ENCODE results near the gene CDH22.
A peak's percentile ranks its signal among the peaks of the same experiment; 100 is the strongest.

The CDH22 gene

DNA sequence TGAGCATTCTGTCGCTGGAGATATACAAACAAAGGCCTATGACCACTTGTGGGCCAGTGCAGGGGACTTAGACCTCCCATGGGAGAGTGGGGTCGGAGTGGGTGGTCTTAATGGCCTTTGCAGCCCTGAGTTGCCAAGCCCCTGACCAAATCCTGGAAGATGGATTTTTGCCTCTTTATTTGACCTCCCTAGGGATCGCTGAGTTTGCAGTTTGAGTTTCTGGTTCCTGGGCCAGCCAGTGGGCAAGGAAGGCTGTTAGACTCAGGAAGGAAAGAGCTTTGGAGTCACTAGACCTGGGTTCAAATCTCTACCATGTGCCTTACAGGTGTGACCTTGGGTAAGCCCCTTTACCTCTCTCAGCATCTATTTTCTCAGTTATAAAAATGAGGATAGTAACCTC, 96.0 kb downstream of the CDH22 start:
- no peak for DNase-seq

DNA sequence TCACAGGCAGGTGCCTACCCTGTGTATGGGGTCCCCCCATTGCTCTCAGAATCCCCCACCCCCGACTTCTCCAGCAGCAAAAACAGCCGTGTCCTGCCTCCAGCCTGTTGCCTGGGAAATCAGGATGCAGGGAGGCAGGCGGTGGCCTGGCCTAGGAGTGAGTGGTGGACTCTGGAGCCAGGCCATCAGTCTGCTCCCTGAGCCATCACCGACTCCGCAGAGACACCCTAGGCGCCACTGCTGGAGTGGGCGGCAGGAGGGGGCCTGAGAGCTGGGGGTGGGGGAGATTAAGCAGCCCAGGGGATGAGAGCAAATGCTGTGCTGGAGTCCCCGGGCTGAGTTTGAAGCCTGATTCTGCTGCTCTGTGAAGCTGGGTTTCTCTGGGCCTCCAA, 97.0 kb downstream of the CDH22 start:
- DNase-seq, result no peak

DNA sequence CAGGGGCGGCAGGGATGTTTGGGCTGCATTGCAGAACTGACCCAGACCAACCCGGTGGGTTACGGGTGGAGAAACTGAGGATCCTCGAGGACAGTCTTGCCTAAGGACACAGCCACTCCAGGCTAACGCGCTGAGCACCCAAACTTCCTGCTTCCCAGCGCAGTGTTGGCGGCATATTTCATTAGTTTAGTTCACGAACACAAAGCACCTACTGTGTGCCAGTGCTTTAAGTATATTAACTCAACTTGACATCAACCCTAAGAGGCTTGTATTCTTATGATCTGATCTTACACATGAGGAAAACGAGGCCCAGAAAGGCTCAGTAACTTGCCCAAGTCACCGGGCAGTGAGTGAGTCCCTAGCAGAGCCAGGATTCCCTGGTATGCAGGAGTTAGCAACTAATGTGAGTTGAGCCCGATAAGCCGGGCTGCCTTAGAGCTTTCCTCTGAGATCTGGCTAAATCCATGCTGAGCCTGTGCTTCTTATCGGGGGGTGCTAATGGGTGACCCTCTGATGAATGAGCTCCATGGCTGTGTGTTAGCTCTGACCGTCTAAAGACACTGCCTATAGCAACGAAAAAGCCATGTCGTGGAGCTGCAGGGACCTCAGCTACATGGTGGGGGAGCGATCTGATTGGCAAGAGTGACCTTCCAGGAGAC, 97.5 kb downstream of the CDH22 start:
- DNase-seq, result no peak

DNA sequence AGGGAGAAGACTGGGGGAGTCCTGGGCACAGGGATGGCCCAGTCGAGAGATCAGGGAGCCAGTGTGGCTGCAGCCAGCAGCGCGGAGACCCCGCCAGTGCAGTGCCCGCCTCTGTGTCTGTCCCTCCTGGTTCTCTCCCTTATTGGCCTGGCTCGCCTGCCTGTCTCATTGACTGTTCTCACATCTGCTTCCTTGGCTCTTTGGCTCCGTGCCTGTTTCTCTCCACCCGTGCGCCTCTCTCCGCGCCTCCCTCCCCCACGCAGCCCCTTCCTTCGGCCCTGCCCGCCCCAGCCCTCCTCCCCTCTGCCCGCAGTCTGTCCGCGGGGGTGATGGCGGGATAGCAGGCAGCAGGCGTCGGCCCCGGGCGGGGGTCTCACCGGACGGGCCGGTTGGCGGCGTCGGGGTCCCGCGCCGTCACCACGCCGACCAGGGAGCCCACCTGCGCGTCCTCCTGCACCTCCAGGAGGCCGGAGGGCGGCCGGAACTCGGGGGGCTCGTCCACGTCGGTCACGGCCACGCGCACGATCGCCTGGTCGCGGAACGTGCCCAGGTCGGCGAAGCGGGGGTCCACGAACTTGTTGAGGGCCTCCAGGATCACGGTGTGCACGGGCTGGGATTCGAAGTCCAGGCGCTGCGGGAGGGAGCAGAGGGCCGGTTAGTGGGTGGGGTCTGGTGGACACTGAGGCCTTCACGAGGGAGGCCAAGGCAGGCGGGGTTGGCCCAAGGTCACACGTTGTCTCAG, 98.2 kb downstream of the CDH22 start:
- no peak for DNase-seq

DNA sequence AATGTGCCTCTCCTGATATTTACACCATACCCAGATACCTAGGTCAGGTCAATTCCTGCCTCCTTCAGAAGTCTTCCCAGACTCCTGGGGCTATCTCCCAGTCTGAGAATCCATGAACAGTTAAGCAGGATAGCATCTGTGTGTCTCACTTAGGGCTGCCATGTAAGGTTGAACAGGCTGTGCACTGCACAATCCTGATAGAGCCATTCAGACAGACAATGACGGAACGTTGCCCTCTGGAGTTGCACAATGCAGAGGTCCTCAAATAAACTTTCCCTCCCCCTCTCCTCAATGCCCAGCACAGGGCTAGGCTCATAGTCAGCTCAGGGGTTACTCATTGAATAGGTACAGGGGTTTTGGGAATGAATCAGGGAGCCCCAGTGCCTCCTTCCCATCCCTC, 100.5 kb downstream of the CDH22 start:
- DNase-seq, result no peak

DNA sequence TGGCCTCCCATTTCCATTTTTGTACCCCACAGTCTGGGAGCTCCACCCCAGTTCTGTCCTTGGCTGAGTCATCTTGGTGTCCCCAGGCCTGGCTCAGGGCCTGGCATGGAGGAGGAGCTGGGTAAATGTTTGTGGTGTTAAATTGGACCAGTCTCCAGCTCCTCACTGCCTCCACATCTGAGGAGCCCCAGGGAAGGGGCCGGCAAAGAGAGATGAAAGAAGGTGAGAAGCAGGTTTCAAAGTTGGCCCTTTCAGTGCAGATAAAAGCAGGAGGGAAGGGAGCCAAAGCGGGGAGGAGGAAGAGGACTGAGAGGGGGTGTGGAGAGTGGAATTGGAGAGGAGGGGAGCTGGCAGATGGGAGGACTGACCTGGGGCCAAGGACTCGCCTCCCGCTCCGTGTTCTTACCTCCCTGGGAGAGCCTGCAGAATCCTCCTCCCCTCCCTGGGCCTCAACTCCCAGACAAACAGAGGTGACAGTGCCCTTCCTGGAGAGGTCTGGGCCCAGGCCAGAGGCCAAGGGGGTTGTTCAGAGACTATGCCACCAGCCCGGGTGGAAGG, 101.2 kb downstream of the CDH22 start:
- DNase-seq, result no peak

DNA sequence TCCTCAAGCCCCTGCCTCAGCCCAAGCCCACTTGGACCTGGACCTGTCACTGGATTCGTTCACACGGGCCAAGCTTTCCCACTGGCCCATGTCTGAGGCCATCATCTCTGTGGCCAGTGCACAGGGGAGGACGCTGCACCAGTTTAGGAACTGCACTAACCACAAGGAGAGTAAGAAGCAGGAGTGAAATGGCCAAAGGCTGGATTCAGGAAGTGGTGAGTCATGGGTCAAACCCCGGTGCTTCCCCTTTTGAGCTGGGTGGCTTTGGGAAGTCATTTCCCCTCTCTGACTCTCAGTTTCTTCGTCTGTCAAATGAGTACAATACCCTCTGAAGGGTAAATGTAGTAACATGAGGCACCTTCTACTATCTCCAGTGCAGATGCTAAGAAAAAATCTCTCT, 102.3 kb downstream of the CDH22 start:
- no peak for DNase-seq

DNA sequence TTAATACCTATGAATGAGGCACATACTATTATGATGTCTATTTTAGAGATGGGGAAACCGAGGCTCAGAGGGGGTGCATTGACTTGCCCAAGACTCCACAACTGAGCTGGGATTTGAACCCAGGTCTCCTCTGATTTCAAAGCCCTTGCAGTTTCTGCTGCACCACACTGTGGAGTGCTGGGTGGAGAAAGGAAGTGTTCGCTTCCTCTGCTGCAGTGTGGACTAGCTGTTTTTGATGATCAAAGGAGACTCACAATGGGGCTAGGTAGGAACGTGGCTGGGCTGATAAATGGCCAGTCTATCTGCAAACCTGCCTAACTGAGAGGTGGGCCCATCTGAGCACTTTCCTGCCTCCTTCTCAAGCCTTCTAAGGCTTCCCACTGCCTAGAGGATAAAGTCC, 102.9 kb downstream of the CDH22 start:
- DNase-seq, result no peak

DNA sequence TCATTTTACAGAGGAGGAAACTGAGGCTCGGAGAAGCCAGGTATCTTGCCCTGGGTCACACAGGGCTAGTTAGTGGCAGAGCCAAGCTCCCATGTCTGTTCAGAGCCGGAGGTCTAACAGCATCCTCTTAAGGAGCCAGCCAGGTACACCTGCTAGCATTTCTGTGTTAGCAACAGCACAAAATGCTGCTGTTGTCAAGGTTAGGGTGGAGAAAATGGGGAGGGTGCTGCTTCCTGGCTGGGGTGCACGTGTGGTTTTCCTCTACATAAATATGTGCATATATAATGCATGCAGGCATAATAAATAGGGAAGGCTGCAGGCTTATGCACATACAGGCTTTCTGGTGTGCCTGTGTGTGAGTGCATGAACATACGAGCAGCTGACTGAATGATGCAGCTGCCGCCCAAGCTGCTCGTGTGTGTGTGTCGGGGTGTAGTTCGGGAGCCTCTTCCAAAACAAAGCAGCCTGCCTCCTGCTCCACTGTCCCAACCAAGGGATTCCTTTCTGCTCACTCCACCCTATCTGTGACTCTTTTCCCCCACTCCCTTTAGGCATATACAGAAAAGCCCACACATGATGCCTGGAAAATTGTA, 103.6 kb downstream of the CDH22 start:
- DNase-seq, result peak; percentile 13

DNA sequence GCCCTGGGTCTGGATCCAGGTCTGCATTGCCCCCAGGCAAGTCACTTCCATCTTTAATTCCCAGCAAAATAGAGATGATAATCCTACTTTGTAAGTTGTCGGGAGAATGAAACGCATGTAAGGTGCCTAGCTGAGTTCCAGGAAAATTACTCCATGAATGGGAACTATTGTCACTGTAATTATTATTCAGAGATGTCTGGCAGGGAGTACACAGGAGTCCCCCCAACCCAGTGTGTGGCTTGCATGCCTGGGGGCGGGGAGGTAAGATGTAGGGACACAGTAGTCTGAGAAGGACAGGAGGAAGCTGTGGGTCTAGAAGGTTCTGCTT, 104.8 kb downstream of the CDH22 start:
- no peak for DNase-seq

DNA sequence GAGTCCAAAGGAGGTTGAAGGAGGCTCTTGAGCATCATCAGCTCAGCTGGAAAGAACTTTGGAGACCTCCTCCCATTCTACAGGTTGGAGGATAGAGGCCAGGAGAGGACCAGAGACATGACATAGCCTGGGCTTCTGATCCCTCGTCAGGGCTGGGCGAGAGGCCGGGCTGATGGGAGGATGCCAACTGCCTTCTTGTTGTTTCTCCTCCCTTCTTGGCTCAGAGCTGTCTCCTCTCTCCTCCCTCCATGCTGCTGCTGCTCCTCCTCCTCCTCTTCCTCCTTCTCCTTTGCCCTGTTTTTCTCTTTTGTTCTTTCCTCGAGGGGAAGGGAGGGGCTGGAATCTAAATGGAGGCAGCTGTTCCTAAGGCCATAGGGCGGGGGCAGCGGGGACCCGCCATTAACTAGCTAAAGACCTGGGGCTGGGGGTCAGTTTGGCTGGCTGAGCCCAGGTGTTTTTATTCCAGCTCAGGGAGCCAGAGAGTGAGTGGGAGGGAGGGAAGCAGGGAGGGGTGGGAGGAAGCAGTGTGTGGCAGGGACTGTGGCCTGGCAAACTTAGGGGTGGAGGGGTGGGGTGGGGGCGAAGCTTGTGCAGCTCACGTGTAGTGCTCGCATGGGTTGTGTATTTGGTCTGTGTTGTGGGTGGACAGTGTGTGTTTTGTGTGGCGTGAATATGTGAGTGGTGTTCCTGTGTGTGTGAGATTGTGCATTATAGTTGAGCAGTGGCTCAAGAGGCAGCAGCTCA, 105.4 kb downstream of the CDH22 start:
- no peak for DNase-seq

DNA sequence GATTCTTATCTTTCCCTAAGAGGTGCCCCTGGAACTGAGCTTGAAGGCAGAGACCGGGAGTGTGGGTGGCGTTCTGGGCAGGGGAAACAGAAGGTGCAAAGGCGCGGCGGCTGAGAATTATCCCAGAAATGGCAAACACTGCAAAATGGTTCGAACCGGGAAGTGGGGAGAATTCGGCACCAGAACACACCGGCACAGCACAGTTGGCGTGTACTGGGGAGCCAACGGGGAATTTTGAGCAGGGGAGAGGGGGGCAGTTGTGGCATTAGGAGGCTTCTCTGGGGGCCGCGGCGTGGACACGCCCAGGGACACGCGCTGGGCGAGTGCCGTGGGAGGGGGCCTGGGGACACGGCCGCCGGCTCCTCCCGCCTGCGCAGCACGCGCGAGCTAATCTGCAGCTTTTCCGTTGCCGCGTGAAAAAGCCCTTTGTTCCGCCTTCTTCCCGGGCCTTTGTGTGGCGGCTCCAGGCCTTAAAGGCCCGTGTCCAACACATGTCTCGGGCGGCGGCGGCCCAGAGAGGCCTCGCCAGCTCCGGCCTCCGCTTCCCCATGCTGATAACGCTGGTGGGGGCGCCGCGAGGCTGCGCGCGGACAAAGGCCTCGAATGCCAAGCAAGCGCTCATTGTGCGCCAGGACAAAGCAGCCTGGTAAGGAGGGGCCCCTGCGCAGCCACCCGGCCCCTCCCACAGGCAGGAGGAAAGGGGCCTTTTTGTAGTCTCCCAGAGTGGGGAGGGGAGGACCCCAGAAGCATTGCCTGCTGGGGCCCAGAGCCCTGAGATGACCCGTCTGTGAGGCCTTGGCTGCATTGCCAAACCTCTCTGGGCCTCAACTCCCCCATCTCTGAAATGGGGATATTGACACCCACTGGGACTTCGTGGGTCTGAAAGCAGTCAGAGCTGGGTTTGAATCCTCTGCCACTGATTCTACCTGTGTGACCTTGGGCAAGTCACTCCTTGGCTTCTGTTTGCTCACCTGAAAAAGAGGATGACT, 107.4 kb downstream of the CDH22 start:
- DNase-seq, result no peak

DNA sequence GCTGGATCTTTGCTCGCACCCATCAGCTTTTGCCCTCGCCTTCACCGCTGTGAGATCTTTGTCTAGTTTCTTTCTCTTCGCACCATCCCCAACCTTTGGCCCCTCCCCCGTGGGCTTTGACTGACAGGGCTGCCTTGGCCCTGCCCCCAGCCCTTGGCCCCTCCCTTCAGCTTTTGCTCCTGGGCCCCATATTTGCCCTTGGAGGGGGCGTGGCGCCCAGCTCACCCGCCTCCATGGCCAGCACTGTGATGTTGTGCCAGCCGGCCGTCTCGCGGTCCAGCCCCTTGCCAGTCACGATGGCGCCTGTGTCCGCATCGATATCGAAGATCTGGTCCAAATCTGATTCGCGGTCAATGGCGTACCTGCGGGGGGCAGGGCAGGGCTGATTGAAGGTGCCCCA, 109.1 kb downstream of the CDH22 start:
- DNase-seq, result no peak

DNA sequence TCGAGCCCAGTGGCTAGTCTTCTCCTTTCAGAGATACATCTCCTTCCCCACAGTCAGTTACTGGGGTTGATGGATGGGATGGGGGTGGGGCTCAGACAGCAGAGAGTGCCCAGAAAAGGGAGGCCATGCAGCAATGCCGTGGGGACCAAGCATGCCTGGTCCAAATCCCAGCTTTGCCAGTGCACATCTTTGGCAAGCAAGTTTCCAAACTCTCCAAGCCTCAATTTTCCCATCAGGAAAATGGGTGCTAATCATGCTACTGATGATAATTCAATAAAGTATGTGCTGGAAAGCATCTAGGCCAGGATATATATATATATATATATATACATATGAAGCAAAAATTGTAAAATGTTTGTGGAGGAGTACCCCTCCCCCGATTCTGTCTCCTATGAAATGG, 111.3 kb downstream of the CDH22 start:
- DNase-seq, result no peak

DNA sequence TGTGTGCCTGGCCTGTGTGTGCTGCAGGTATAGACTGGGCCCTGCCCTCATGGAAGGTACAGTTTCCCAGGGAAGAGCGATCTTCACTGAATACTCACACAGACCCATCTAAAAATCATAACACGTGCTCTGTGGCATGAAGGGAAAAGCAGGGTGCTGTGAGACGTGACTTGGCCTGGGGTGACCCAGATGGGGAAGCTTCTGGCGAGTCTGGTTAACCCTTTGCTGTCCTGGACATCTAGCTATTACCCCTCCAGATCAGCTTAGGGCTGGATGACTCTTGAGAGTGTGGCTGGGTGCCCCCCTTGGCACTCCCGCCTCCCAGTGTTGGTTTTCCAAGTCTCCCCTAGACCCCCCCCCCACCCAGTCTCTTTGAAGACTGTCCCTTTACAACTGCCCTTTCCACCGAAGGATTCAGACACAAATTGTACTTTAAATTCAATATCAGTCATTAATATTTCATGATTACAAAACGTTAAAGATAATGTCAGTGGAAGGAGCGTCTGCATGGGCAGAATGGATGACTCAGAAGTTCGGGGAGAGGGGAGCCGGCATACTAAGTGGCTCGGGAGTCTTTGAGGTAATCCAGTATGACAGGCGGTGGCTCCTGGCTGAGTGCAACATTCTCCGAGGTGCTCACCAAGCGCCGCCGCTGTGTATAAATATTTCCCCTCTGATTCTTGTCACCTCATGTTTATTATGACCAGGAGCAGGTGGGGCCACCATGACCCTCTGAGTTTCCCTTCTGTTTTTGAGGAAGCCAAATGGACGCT, 112.8 kb downstream of the CDH22 start:
- DNase-seq, result no peak

DNA sequence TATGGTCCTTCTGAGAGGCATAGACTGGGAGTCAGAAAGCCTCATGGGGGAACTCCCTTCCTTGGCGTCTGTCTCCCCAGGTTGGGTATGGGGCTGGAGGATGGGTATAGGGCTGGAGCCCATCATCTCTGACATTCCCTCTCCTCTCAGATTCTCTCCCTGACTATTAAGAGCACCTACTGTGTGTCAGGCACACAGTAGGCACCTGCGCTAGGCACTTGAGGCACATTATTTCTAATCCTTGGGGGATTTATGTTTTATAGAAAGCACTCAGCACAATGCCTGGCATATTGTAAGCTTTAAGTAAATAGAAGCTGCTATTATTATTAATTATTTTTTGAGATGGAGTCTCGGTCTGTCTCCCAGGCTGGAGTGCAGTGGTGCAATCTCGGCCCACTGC, 113.9 kb downstream of the CDH22 start:
- no peak for DNase-seq

DNA sequence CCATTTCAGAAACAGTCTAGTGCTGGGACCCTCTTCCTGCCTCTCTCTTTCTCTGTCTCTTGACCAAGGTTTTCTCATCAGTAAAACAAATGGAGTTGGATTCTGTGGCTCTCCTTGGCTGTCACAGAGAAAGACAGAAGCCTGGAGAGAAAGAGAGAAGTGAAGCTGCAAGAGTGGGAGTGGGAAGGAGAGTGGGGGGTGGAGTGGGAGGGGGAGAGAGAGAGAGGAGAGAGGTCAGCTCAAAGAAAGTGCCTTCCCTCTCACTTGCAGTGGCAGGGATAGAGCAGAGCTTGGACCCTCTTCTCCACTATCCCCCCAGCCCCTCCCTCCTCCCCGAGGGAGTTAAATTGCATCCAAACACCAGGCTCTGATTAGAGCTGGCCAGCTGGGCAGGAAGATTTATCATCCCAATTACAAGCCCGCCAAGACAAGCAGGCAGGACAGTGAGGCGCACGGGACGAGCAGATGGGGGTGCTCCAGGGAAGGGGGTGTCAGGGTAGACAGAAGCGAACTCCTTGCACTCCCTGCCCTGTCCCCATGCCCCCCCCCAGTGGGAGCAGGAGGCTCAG, 115.8 kb downstream of the CDH22 start:
- DNase-seq, result peak; percentile 46

DNA sequence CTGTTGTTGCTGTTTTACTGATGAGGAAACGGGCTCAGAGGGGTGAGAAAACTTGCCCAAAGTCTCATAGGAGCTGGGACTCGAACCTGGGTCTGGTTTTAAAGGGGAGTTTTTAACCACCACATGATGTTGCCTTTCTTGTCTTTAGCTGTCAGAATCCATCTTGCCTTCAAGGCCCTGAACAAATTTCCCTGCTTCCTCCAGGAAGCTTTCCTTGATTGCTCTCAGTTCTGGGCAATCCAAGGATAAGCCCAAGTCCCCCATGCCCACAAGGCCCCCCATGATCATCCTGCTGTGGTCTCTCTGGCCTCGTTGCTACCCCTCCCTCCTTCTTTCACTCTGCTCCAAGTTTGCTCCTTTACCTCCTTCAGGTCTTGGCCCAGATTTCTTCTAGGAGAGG, 116.7 kb downstream of the CDH22 start:
- no peak for DNase-seq

DNA sequence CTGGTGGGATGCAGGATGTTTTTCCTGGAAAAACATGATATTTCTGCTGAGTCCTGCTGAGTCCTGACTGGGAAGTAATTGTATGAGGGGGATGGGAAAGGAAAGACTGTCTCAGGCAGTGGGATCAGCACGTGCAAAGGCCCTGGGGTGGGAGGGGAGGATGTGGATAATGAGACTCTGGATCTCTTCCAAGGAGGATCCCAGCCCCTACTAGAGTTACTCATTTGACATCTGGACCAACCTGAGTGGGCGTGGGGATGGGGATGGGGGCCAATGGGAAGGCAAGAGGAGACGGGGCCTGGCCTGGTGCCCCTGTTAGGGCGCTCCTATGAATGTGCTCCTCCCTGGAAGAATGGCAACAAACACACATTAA, 117.1 kb downstream of the CDH22 start:
- DNase-seq, result no peak

DNA sequence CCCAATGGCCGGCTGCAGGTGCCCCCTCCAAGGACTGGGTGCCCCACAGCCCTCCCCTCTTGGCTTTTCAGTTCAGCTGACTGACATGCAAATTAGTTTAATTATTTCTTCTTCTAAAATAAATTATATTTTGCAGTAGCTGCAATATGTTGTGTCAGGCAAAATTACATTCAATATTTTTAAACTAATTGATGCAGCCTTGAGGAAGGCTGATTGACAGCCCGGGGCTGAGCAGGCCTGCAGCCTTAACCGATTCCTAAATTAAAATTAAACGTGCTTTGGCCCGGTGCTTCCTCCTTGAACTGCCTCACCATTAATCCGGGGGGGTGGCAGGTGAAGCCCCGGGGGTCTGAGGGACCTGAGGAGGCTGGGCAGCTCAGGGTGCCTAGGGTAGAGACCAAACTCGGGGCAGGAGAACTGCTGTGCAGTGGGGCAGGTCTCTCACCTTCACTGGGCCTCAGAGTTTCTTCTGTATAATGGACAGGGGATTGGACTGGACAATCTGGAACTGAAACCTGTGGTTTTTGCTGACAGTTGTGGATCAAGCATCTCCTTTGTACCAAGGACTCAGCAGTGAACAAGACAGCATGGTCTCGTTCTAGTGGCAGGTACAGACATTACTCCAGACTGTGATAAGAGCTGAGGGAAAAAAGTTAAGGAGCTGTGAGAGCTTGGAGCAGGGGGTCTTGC, 117.7 kb downstream of the CDH22 start:
- no peak for DNase-seq
